RWPE2 (cell line): ENCODE measurements around the gene TGM1.

ENCODE experiments used
- ATAC-seq: fragments of 200-7000 bp; cut with Tn5 transposase; 3 replicates; pipeline ENCODE4 v1.9.1; 2021; ENCODE audit warnings: low read depth
- DNase-seq: peaks from one replicate; pipeline ENCODE4 v3.0.0-alpha.2; 2020; ENCODE audit warnings: low spot score
- H3K27ac ChIP-seq: fragments of 450-650 bp; 2 replicates; pipeline ENCODE4 v1.5.1; 2017; ENCODE audit warnings: mild to moderate bottlenecking; ENCODE audit not compliant: poor library complexity, severe bottlenecking
- H3K27me3 ChIP-seq: fragments of 250-450 bp; sonication (Bioruptor Pico); 2 replicates; pipeline ENCODE4 v1.5.1; 2021; ENCODE audit warnings: mild to moderate bottlenecking, moderate library complexity; ENCODE audit not compliant: insufficient read depth, poor library complexity, severe bottlenecking
- H3K36me3 ChIP-seq: fragments of 250-450 bp; sonication (Bioruptor Pico); 2 replicates; pipeline ENCODE4 v1.5.1; 2020; ENCODE audit warnings: low read depth, mild to moderate bottlenecking, moderate library complexity
- H3K4me1 ChIP-seq: fragments of 250-450 bp; sonication (Bioruptor Pico); 2 replicates; pipeline ENCODE4 v1.5.1; 2021; ENCODE audit warnings: mild to moderate bottlenecking, moderate library complexity; ENCODE audit not compliant: insufficient read depth, poor library complexity, severe bottlenecking
- H3K4me3 ChIP-seq: fragments of 250-450 bp; sonication (Bioruptor Pico); 2 replicates; pipeline ENCODE4 v1.5.1; 2021; ENCODE audit warnings: mild to moderate bottlenecking, moderate library complexity; ENCODE audit not compliant: severe bottlenecking
- H3K9me3 ChIP-seq: fragments of 250-450 bp; sonication (Bioruptor Pico); 2 replicates; pipeline ENCODE4 v1.5.1; 2021; ENCODE audit warnings: mild to moderate bottlenecking, moderate library complexity; ENCODE audit not compliant: severe bottlenecking
- TF ChIP-seq, protein P1 (sequence below): fragments of 450-650 bp; IDR thresholded peaks from one replicate; pipeline ENCODE4 v1.5.1; 2017; ENCODE audit warnings: mild to moderate bottlenecking, moderate library complexity; ENCODE audit not compliant: poor library complexity, severe bottlenecking

TGM1 gene

GRCh38 chr14:24255931-24256711, 6.9 kb downstream of the TGM1 start:
- TF ChIP-seq, protein P1, sequence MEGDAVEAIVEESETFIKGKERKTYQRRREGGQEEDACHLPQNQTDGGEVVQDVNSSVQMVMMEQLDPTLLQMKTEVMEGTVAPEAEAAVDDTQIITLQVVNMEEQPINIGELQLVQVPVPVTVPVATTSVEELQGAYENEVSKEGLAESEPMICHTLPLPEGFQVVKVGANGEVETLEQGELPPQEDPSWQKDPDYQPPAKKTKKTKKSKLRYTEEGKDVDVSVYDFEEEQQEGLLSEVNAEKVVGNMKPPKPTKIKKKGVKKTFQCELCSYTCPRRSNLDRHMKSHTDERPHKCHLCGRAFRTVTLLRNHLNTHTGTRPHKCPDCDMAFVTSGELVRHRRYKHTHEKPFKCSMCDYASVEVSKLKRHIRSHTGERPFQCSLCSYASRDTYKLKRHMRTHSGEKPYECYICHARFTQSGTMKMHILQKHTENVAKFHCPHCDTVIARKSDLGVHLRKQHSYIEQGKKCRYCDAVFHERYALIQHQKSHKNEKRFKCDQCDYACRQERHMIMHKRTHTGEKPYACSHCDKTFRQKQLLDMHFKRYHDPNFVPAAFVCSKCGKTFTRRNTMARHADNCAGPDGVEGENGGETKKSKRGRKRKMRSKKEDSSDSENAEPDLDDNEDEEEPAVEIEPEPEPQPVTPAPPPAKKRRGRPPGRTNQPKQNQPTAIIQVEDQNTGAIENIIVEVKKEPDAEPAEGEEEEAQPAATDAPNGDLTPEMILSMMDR: no peak
- no peaks in the 10 kb centered on the region for H3K9me3 ChIP-seq
- no peaks in the 10 kb centered on the region for H3K27me3 ChIP-seq
- H3K36me3 ChIP-seq: peaks cover 75% of the 10 kb centered on the region
- no peak overlapping the region for H3K27ac ChIP-seq
- ATAC-seq (no peak), DNase-seq (no peak)
- peaks cover 9% of the 10 kb centered on the region for H3K4me1 ChIP-seq
- H3K4me3 ChIP-seq: no peak overlapping the region

- Histone ChIP-seq H3K9me3 (no peaks in the 10 kb centered on the region), H3K27ac (no peak overlapping the region), H3K27me3 (no peaks in the 10 kb centered on the region), H3K4me1 (peaks cover 9% of the 10 kb centered on the region), H3K36me3 (peaks cover 70% of the 10 kb centered on the region), H3K4me3 (no peak overlapping the region)
- ATAC-seq: no peak
- TF ChIP-seq, protein P1: no peak
- no peak for DNase-seq
Observed at GRCh38 chr14:24255438-24255837, 7.5 kb downstream of the TGM1 start.

DNA sequence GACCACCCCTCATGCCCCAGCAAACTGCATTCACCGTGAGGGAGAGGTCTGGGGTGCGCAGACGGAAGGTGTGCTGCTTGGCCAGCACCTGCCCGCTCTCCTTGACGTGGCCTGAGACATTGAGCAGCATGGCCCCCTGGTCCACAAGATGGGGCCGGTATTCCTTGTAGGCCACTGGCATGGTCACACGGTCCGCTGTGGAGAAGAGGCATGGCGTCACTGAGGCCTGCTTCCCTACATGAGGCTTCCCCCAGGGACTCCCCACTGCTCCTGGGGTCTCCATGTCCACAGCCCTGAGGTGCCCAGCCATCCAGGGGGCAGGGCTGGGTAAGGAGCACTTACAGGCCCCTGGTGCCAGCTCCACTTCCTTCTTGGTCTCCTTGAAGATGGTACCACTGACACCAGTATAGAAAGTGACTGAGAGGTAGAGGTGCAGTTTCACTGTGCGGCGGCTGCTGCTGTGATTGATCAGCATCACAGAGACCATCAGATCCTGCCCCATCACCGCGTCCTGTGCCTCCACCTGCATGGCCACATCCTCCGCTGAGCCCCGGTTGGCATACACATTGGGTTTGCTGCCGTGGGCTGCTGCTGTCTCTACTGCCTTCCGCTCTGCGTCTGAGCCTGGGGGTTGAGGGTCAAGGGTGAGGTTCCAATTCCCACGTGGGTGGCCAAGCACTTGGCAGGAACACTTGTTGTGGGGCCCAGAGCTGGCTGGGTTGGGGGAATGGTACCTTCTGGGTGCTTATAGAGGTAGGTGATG, 8.2 kb downstream of the TGM1 start:
- DNase-seq: no peak
- TF ChIP-seq, protein P1: no peak
- peaks cover 9% of the 10 kb centered on the region for H3K4me1 ChIP-seq
- peaks cover 64% of the 10 kb centered on the region for H3K36me3 ChIP-seq
- H3K4me3 ChIP-seq: no peak overlapping the region
- H3K9me3 ChIP-seq: no peaks in the 10 kb centered on the region
- H3K27me3 ChIP-seq: no peaks in the 10 kb centered on the region
- H3K27ac ChIP-seq: no peak overlapping the region
- ATAC-seq: no peak

- H3K4me1 ChIP-seq: peaks cover 3% of the 10 kb centered on the region
- H3K4me3 ChIP-seq: no peak overlapping the region
- H3K27me3 ChIP-seq: no peaks in the 10 kb centered on the region
- H3K27ac ChIP-seq: no peak overlapping the region
- ATAC-seq (no peak), DNase-seq (no peak)
- TF ChIP-seq, protein P1: no peak
- no peaks in the 10 kb centered on the region for H3K9me3 ChIP-seq
- peaks cover 62% of the 10 kb centered on the region for H3K36me3 ChIP-seq
Observed at GRCh38 chr14:24253936-24254335, 9.0 kb downstream of the TGM1 start.
